Naive B cell (primary cell): ENCODE measurements around the gene ABO. TPM values are rescaled to one million over a fixed set of nuclear protein-coding genes. Genes with fewer than 3 reads are reported as not detected.
"Not testable (repeated sequence)": the region's sequence is repeated elsewhere in the genome, so short reads cannot be mapped to it uniquely, and the experiment has no call there.

Experiments used
- ATAC-seq, 2 donors: fragments of 150-1000 bp; cut with Tn5 transposase; 2 replicates each; pipeline ENCODE4 v1.10.0; 2021; ENCODE audit warnings: low read depth in 2 of 2, mild to moderate bottlenecking in 2 of 2, moderate library complexity in 2 of 2
- DNase-seq: peaks from one replicate; pipeline ENCODE4 v3.0.0; 2022
- H3K27ac Mint-ChIP-seq, 6 donors: one replicate each; pipeline ENCODE4 v1.8.0; 2020 to 2022; ENCODE audit warnings: mild to moderate bottlenecking in 6 of 6, mixed read lengths in 6 of 6, moderate library complexity in 5 of 6, inconsistent platforms in 2 of 6
- H3K27me3 Mint-ChIP-seq, 3 donors: one replicate each; pipeline ENCODE4 v1.8.0; 2021 to 2022; ENCODE audit warnings: mixed read lengths in 3 of 3, mild to moderate bottlenecking in 1 of 3
- H3K36me3 Mint-ChIP-seq, 2 donors: one replicate each; pipeline ENCODE4 v1.8.0; 2020 to 2022; ENCODE audit warnings: mixed read lengths in 2 of 2, inconsistent platforms in 1 of 2, mild to moderate bottlenecking in 1 of 2
- H3K4me1 Mint-ChIP-seq, 3 donors: one replicate each; pipeline ENCODE4 v1.8.0; 2020 to 2022; ENCODE audit warnings: mixed read lengths in 3 of 3, inconsistent platforms in 1 of 3, mild to moderate bottlenecking in 1 of 3, moderate library complexity in 1 of 3
- H3K4me3 Mint-ChIP-seq, 8 donors: one replicate each; pipeline ENCODE4 v1.8.0; 2020 to 2022; ENCODE audit warnings: mild to moderate bottlenecking in 8 of 8, mixed read lengths in 8 of 8, moderate library complexity in 8 of 8, inconsistent platforms in 2 of 8
- H3K9me3 Mint-ChIP-seq, 7 donors: one replicate each; pipeline ENCODE4 v1.8.0; 2020 to 2022; ENCODE audit warnings: mixed read lengths in 7 of 7, mild to moderate bottlenecking in 5 of 7, inconsistent platforms in 2 of 7, moderate library complexity in 1 of 7
- polyA plus RNA-seq, 6 donors: library from polyadenylated mRNA; unstranded; fragments of 300-500 nt; fragmentation: Illumina TruSeq; gene quantifications; one replicate each; pipeline ENCODE4 v1.2.3, GENCODE V29; 2021; ENCODE audit warnings: low read depth in 6 of 6

Gene ABO
- polyA plus RNA-seq, 6 donors from 2014 or later: 0.93 to 0.94 TPM; not detected in 4

- no peak overlapping the region for H3K27ac Mint-ChIP-seq
- no peak overlapping the region for H3K4me3 Mint-ChIP-seq
- ATAC-seq: peak; percentile 62 to 68
- no peak for DNase-seq
- H3K9me3 Mint-ChIP-seq: peaks cover 0 to 34% (median 11%) of the 10 kb centered on the region in 7 donors
- H3K36me3 Mint-ChIP-seq: peaks cover 0 to 6% of the 10 kb centered on the region in 2 donors
- no peaks in the 10 kb centered on the region for H3K4me1 Mint-ChIP-seq
- peaks cover 13 to 28% (median 23%) of the 10 kb centered on the region in 3 donors for H3K27me3 Mint-ChIP-seq
Observed at GRCh38 chr9:133282464-133283238, 7.7 kb upstream of the ABO start.

DNA sequence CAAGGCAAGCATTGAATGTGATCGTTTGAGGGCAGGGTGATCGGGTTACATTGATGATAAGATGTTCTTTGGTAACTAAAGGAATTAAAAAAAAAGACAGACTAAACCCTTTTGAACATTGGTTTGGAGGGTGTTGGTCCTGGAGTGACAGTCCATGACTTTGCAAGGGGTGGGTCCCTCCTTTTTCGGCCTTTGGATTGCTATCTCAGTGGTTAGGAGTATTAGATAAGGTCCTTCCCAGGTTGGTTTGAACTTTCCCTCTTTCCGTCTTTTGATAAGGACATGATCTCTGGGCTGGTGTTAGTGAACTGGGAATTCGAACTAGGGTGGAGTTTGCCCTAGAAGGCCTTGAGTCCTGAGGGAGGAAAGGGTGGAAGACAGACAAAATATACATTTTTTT is 5.4 kb upstream of the ABO start:
- peaks cover 6 to 8% of the 10 kb centered on the region in 2 donors for H3K36me3 Mint-ChIP-seq
- no peak for DNase-seq
- ATAC-seq: no peak
- peaks cover 24 to 41% (median 28%) of the 10 kb centered on the region in 3 donors for H3K27me3 Mint-ChIP-seq
- H3K27ac Mint-ChIP-seq: no peak overlapping the region
- H3K9me3 Mint-ChIP-seq: peaks cover 3 to 24% (median 13%) of the 10 kb centered on the region in 7 donors
- no peak overlapping the region for H3K4me3 Mint-ChIP-seq
- H3K4me1 Mint-ChIP-seq: peaks cover 0 to 5% (median 0%) of the 10 kb centered on the region in 3 donors

DNA sequence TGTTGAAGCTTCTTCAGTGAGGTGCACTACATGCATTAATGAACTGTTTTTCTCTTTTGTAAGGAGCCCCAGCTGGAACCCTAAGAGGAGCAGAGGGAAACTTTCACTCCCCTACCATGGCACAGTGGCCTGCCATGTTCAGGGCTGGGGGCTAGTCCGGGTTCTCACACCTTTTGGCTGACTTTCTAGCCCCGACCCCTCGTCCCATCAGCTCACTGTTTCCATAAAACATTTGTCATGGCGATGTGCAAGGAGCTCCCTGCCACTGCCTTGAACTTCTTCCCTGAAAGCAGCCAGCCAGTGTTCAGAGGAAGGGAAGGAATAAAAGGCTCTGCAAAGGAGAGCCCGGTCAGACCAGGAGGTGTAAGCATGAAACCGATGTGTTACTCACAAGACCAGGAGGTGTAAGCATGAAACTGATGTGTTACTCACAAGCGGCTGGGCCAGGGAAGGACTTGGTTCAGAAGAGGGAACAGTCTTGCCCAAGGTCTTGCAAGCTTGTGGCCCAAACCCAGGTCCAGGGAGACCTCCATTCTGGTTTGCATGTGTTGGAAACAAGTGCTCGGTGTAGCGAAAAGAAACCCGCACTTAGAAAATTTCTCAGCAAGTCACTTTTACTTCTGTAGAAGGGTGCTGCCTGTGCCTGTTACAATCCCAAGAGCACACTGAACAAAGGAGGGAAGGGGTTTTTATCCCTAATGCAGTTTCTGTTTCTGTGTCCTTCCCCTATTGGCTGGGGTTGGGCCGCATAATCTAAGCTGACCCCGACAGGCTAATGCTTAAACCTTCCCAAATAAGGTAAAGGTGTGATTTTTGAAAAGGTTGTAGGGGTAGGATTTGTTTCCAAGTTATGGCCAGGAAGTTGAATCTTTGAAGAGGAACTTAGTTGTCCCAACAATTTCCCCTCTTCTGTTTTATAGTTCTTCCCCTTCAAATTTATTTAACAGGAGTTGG is 3.4 kb upstream of the ABO start:
- H3K27ac Mint-ChIP-seq: no peak overlapping the region
- peaks cover 3 to 24% (median 13%) of the 10 kb centered on the region in 7 donors for H3K9me3 Mint-ChIP-seq
- peaks cover 6 to 8% of the 10 kb centered on the region in 2 donors for H3K36me3 Mint-ChIP-seq
- peaks cover 0 to 5% (median 0%) of the 10 kb centered on the region in 3 donors for H3K4me1 Mint-ChIP-seq
- no peak for DNase-seq
- peaks cover 36 to 53% (median 39%) of the 10 kb centered on the region in 3 donors for H3K27me3 Mint-ChIP-seq
- ATAC-seq: no peak
- peak overlapping the region in 1 of 8 donors; percentile 60 for H3K4me3 Mint-ChIP-seq

DNA sequence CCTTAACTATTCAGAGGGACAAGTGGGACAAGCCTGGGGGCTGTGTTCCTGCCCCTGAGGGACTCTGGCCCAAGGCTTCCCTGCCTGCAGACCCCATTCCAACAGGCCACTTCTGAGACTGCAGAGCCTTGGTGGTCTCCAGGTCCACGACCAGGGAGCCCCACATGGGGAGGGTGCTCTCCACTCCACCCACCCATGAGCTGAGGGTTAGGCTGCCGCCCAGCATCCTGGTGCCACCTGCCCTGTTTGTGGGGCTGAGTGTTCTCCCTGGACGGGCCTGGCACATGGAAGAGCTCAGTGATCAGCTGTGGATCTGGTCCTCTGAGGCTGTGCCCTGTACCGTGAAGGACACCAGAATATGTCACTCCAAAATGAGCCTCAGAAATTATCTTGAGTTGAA is 2.5 kb upstream of the ABO start:
- H3K27me3 Mint-ChIP-seq: peaks cover 44 to 60% (median 45%) of the 10 kb centered on the region in 3 donors
- H3K27ac Mint-ChIP-seq: no peak overlapping the region
- DNase-seq: no peak
- H3K4me1 Mint-ChIP-seq: peaks cover 0 to 5% (median 0%) of the 10 kb centered on the region in 3 donors
- H3K4me3 Mint-ChIP-seq: no peak overlapping the region
- H3K9me3 Mint-ChIP-seq: peaks cover 3 to 24% (median 13%) of the 10 kb centered on the region in 7 donors
- no peak for ATAC-seq
- peaks cover 6 to 8% of the 10 kb centered on the region in 2 donors for H3K36me3 Mint-ChIP-seq

- Mint-ChIP-seq H3K27me3 (peaks cover 48 to 63% (median 49%) of the 10 kb centered on the region in 3 donors), H3K4me1 (peaks cover 0 to 5% (median 0%) of the 10 kb centered on the region in 3 donors), H3K4me3 (no peak overlapping the region), H3K9me3 (peaks cover 3 to 24% (median 13%) of the 10 kb centered on the region in 7 donors), H3K36me3 (peaks cover 6 to 8% of the 10 kb centered on the region in 2 donors), H3K27ac (no peak overlapping the region)
- no peak for ATAC-seq
- DNase-seq: no peak
Observed at GRCh38 chr9:133276923-133277322, 1.9 kb upstream of the ABO start.

- H3K4me3 Mint-ChIP-seq: peak overlapping the region in 6 of 8 donors; percentile 25 to 69 (median 46)
- peaks cover 0 to 5% (median 0%) of the 10 kb centered on the region in 3 donors for H3K4me1 Mint-ChIP-seq
- H3K27me3 Mint-ChIP-seq: peaks cover 53 to 70% (median 54%) of the 10 kb centered on the region in 3 donors
- peaks cover 6 to 8% of the 10 kb centered on the region in 2 donors for H3K36me3 Mint-ChIP-seq
- H3K9me3 Mint-ChIP-seq: peaks cover 3 to 24% (median 13%) of the 10 kb centered on the region in 7 donors
- peak overlapping the region in 1 of 6 donors; percentile 26 for H3K27ac Mint-ChIP-seq
- ATAC-seq (no peak), DNase-seq (no peak)
Observed at GRCh38 chr9:133276001-133276884, 1.2 kb upstream of the ABO start.

- ATAC-seq (no peak), DNase-seq (no peak)
- Mint-ChIP-seq H3K4me1 (peaks cover 0 to 5% (median 0%) of the 10 kb centered on the region in 3 donors), H3K4me3 (peak overlapping the region in 3 of 8 donors; percentile 31 to 64 (median 54)), H3K27me3 (peaks cover 45 to 71% (median 46%) of the 10 kb centered on the region in 3 donors), H3K9me3 (peaks cover 3 to 19% (median 13%) of the 10 kb centered on the region in 7 donors), H3K36me3 (peaks cover 0 to 8% of the 10 kb centered on the region in 2 donors), H3K27ac (no peak overlapping the region)
Observed at GRCh38 chr9:133274236-133275104, 531 bp downstream of the ABO start.

DNA sequence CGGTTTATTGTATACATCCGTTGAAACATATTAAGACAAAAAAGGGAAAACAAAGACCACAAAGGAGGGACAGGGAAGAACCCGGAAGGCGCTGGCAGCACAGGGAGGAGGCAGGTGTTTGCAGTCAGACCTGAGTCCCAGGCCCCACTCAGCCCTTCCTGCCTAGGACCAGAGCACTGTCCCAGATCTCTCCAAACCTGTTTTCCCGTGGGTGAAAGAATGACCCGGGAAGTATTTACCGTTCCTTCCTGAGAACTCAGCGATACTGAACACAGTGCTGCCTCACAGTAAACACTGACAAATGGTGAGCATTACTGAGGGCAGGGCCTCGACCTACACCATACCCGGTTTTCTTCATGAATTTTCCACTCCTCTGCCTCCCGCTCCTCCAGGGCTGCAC is 1.2 kb downstream of the ABO start:
- H3K4me3 Mint-ChIP-seq: peak overlapping the region in 4 of 8 donors; percentile 9 to 64 (median 54)
- H3K4me1 Mint-ChIP-seq: peaks cover 0 to 5% (median 0%) of the 10 kb centered on the region in 3 donors
- ATAC-seq: no peak
- no peak overlapping the region for H3K27ac Mint-ChIP-seq
- H3K36me3 Mint-ChIP-seq: peaks cover 0 to 8% of the 10 kb centered on the region in 2 donors
- no peak for DNase-seq
- H3K9me3 Mint-ChIP-seq: peaks cover 3 to 13% (median 8%) of the 10 kb centered on the region in 7 donors
- H3K27me3 Mint-ChIP-seq: peaks cover 44 to 76% (median 47%) of the 10 kb centered on the region in 3 donors

DNA sequence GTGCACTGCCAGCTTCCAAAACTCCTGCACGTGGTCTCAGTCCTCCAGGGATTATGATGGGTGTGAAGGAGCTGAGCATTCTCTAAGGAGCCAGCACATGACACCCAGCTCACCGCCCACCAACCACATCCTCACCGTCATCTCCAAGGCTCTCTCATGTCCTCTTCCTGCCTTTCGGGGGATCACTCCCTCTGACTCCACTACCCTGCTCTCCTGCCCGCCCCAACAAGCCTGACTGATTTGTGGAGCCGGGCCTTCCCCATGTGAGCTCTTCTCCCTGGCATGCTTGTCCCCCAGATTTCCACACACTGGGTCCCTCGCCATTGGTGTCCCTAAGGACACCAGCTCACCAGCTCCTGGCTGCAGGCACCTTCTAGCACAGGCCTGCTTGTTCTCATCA is 1.9 kb downstream of the ABO start:
- H3K36me3 Mint-ChIP-seq: peaks cover 0 to 8% of the 10 kb centered on the region in 2 donors
- H3K4me3 Mint-ChIP-seq: no peak overlapping the region
- no peak overlapping the region for H3K27ac Mint-ChIP-seq
- DNase-seq: no peak
- peaks cover 3 to 10% (median 4%) of the 10 kb centered on the region in 7 donors for H3K9me3 Mint-ChIP-seq
- H3K4me1 Mint-ChIP-seq: peaks cover 0 to 5% (median 0%) of the 10 kb centered on the region in 3 donors
- no peak for ATAC-seq
- peaks cover 42 to 81% (median 44%) of the 10 kb centered on the region in 3 donors for H3K27me3 Mint-ChIP-seq

DNA sequence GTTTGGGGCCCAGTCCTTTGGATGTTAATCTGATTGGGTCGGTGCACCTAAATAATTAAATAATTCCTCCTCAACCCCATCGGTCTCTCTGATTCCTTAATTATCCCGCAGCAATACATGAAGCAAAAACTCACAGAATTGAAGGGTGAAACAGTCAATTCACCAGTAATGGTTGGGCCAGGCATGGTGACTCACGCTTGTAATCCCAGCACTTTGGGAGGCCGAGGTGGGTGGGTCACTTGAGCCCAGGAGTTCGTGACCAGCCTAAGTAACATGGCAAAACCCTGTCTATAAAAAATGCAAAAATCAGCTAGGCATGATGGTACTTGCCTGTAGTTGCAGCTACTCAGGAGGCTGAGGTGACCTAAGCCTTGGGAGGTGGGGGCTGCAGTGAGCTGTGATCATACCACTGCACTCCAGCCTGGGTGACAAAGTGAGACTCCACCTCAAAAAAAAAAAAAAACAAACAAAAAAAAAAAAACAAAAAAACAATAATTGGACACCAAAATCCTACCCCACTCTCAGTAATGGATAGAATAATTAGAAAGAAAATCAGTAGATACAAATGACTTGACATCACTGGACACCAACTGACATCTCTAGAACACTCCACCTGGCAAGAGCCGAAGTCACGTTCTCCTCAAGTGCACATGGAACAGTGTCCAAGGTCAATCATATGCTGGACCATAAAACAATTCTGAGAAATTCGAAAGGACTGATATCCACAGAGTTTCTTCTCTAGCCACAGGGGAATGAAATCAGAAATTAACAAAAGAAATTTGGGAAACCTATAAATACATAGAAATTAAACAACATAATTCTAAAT is 5.3 kb downstream of the ABO start:
- no peak overlapping the region for H3K4me3 Mint-ChIP-seq
- no peaks in the 10 kb centered on the region for H3K9me3 Mint-ChIP-seq
- no peak for ATAC-seq
- peaks cover 33 to 66% (median 34%) of the 10 kb centered on the region in 3 donors for H3K27me3 Mint-ChIP-seq
- DNase-seq: no peak
- H3K36me3 Mint-ChIP-seq: no peaks in the 10 kb centered on the region
- peak overlapping the region in 1 of 6 donors; percentile 33 for H3K27ac Mint-ChIP-seq
- H3K4me1 Mint-ChIP-seq: no peaks in the 10 kb centered on the region

GRCh38 chr9:133269136-133269535 is 5.9 kb downstream of the ABO start:
- not testable (repeated sequence) for H3K36me3 Mint-ChIP-seq, ATAC-seq, H3K27ac Mint-ChIP-seq, H3K4me3 Mint-ChIP-seq, DNase-seq, H3K4me1 Mint-ChIP-seq, H3K9me3 Mint-ChIP-seq
- peaks cover 28 to 63% (median 31%) of the 10 kb centered on the region in 3 donors for H3K27me3 Mint-ChIP-seq
